GM10847 (cell line): Measurements from ENCODE around the gene LIPC.

Source experiments
- POLR2A ChIP-seq: IDR thresholded peaks from 2 replicates; pipeline ENCODE4 v1.6.1; 2011; ENCODE audit not compliant: insufficient read length; ENCODE audit errors: extremely low read depth

Gene LIPC

DNA sequence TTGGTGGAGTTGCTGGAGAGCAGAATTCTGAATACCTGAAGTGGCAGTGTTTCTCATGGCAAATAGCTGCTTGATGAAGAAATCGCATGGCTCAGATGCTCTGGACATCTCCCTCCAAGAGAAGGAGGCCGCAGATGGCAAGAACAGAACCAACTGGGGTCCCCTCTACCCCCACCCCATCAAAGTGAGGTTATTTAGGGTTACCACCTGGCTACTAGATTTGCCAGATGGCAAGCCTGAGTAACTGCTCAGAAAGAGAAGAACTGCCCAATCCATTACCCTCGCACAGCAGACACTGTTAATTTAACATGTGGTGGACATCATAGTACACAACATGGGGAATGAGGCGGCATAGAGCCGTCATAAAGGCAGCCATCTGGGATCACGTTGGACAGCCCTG lies 30.5 kb upstream of the LIPC start:
- TF ChIP-seq POLR2A = no peak

DNA sequence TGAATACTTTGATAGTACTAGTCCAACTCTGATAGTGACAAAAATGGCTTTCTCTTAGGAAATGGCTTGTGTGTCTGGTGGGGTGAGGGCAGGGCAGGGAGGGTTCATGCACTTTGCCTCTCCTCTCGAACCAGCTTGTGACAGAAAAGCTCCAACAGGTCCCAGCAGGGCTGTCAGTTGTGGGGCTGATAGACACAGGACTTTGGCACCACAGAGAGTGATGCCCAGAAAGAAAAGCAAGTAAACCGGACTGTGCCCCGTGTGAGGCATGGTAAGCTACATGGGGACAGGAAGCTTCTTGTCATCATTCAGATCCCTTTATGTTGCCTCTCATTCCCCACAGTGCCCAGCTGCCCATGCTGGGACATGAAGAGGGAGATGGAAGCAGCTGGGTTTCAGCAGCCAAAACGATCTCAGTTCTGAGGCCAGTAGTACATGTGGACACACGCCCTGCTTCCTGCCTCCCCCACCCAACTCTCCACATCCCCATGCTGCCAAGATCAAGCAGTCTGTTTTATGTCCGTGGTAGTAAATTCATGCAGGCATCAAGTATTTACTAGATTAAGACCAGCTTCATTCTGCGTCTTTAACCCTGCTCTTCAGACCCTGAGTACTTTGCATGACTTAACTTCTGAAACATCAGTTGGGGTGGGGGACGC lies 29.7 kb upstream of the LIPC start:
- TF ChIP-seq POLR2A = no peak

GRCh38 chr15:58403581-58403980 lies 28.2 kb upstream of the LIPC start:
- TF ChIP-seq POLR2A = no peak

DNA sequence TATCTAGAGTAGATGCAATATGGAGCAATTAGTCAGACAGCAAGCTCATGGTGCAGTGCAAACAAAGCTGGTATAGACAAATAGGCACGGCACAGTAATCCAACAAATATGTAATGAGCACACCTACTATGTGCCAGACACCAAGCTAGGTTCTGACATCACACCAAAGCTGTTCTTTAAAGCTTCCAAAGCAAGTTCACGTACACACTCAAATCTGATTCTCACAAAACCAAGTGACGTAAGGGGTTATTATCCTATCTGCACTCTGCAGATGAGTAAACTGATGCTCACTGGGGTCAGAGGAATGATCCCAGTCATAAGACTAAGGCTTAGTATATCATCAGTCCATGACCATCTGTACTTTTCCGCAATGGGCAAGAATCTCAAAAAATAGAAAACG lies 27.8 kb upstream of the LIPC start:
- TF ChIP-seq POLR2A = no peak

GRCh38 chr15:58404722-58405121 lies 27.1 kb upstream of the LIPC start:
- TF ChIP-seq POLR2A = no peak

DNA sequence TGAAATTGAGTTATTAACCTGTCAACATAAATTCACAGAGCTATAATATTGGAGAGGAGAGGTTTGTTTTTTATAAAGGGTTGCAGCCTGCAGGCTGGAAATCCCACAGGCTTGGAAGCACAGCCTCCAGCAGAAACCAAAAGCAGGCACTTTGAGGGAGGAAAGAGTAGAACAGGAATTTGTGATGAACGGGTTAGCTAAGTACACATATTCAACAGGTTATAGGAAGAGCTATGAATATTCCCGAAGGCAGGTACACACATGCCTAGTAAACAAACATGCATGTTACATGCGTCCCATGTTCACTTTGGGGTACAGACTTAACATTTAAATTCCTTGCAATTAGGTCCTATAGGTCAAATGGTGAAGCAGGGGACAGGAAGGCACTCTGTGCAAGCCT lies 25.9 kb upstream of the LIPC start:
- TF ChIP-seq POLR2A = no peak

- no peak for TF ChIP-seq POLR2A
Measured at GRCh38 chr15:58406811-58407210, 25.0 kb upstream of the LIPC start.

DNA sequence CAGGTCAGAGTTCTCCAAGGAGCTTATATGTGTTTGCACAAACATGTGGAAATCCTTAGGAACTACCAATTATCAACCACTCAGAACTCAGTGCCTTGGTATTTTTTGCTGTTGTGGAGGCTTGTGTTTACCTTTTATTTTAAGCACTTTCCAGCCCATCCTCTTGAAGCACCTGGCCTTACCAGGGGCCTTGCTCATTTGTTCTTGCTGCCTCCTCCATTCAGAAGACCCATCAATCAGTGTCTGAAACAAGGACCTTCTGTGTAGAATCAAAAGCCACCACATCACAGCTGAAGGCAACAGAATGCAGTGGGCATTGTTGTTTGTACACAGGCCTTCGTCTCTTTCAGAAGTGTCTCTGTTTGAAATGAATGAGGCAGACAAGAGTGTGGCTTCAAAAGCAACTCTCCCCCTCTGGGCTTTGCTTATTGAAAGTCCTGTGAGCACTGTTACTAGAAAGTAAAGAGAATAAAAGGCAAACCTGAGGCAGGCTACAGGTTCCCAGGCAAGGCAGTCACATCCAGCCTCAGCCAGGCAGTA lies 24.5 kb upstream of the LIPC start:
- TF ChIP-seq POLR2A = no peak

DNA sequence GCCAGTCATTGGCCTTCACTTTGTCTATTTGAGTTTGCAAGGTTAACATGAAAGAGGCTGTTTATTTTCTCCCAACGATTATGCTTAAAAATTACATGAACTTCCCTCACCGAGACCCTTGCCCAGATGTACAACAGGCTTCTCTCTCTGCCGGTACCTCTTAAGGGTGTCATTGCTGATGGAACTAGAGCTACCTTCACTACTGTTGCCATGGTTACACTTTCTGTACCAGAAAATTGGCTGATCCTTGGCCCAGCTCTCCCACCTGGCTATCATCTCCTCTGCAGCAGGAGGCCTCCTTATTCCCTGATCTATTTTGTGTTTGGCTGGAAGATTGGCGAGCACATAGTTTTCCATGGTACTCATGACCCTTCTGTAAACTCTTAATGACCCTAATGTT lies 24.0 kb upstream of the LIPC start:
- no peak for TF ChIP-seq POLR2A

GRCh38 chr15:58409861-58410260 lies 21.9 kb upstream of the LIPC start:
- no peak for TF ChIP-seq POLR2A

GRCh38 chr15:58410353-58410752 lies 21.4 kb upstream of the LIPC start:
- no peak for TF ChIP-seq POLR2A

DNA sequence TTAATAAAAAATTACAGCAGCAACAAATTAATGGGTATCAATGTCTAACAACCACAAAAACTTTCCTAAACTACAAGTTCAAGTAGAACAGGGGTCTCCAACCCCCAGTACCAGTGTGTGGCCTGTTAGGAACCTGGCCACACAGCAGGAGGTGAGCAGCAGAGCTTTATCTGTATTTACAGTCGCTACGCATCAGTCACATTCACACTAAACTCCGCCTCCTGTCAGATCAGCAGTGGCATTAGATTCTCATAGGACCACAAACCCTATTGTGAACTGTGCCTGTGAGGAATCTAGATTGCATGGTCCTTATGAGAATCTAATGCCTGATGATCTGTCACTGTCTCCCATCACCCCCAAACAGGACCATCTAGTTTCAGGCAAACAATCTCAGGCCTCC lies 18.5 kb upstream of the LIPC start:
- no peak for TF ChIP-seq POLR2A

DNA sequence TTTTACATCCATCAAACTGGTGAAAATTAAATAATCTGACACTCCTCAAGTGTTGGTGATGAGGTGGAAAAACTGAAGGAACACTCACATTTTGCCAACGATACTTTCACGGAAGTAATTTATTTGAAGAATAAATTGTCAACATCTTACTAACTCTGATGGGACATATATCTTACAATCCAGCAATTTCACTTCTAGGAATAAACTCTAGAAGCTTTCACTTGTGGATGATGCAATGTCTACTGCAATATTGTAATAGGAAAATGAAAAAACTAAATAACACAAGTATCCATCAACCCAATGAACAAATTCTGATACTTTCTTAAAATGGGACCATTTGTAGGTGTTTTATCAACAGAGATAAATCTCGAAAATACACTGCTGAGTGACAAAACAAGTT lies 16.2 kb upstream of the LIPC start:
- TF ChIP-seq POLR2A = no peak

DNA sequence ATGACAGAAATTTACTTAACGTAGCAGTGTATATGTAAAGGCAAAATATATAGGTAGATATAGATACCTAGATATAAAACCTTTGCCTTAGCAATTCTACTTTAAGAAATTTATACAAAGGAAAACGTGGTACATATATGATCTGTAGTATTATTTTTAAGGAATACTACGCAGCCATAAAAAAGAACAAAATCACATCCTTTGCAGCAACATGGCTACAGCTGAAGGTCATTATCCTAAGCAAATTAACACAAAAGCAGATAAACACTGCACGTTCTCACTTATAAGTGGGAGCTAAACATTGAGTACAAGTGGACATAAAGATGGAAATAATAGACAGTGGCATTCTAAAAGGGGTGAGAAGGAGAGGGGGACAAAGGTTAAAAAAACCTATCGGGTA lies 14.8 kb upstream of the LIPC start:
- no peak for TF ChIP-seq POLR2A

GRCh38 chr15:58418135-58418534 lies 13.7 kb upstream of the LIPC start:
- no peak for TF ChIP-seq POLR2A

- TF ChIP-seq POLR2A = no peak
Measured at GRCh38 chr15:58419803-58420524, 11.8 kb upstream of the LIPC start.
